ENCODE measurements around the gene ZNF428. TPM values are rescaled to one million over a fixed set of nuclear protein-coding genes. Genes with fewer than 3 reads are reported as not detected.

The ZNF428 gene
- total and polyA plus RNA-seq, 2 of the 8 experiments (the other 6 are each of a cell fraction or from before 2014, with no cell fraction given): 7.8 to 16.7 TPM

DNA sequence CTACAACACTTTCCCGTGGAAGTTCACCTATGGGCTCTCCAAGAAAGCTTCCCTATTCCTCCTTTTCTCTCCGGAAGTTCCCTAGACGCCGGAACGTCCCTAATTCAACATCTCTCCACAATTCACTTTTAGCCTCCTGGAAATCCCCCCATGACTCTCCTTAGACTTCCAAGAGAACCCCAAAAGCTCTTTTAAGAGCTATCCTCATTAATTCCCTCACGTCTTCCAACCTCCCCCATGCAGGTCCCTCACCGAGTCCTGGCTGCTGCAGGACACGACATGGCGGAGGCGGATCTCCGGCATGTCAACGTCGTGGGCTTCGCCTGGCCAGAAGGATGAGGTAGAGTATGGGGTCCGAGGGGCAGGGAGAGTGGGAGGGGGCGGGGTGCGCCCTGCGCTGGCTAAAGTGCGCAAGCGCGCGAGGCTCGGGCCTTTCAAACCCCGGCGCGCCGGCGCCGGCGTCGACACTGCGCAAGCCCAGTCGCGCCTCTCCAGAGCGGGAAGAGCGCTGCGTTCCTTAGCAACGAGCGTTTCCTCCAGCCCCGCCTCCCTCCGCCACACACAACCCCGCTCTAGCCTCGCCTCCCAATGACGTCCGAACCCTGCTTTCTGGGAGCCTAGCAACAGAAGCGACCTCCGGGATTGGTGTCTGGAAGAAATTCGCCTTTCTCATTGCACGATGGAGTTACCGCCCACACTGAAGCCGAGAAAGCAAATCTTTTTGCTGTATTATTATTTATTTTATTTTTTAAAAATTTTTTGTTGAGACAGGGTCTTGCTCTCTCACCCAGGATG lies 44.1 kb downstream of the ZNF428 start, which contains the start of the genes PINLYP and XRCC1:
Gene PINLYP (plus strand): TSS at position 646 of the 795 bp plus-strand sequence. CDS start 1,391 bp downstream, outside the sequence.
Gene XRCC1 (minus strand): TSS at position 372 of the 795 bp plus-strand sequence. CDS start 69 bp downstream, at position 303.
- Histone ChIP-seq H3K27me3 (replicated peaks in 1 of 4; ENCODE audit: control insufficient read depth in 3 of 4, extremely low read depth in 1 of 4, insufficient read depth in 3 of 4, low read length in 3 of 4) (no peaks in the 10 kb centered on the region), H3K36me3 (ENCODE audit: control insufficient read depth in 2 of 4, insufficient read depth in 4 of 4, low read length in 3 of 4) (no peaks in the 10 kb centered on the region; a peak in 2 of 8 replicates), H4K91ac (replicated peaks; ENCODE audit: insufficient read length, low read length) (peak within 1 kb of the TSS; percentile 34), H3K18ac (ENCODE audit: extremely low read depth, low read length) (peak within 1 kb of the TSS; percentile 71), H4K20me1 (replicated peaks in 1 of 2; ENCODE audit: control insufficient read depth in 1 of 2, insufficient read depth in 2 of 2, low read length in 2 of 2) (peaks cover 0 to 4% of the 10 kb centered on the region in 2 experiments), H3K9me3 (ENCODE audit: insufficient read depth in 2 of 2, low read depth in 1 of 2, low read length in 1 of 2) (no peaks in the 10 kb centered on the region), H3K27ac (ENCODE audit: low read depth, low read length) (peak within 1 kb of the TSS; percentile 68), H3K79me2 (ENCODE audit: control insufficient read depth in 1 of 2, insufficient read depth in 2 of 2, low read length in 2 of 2) (peaks cover 0 to 8% of the 10 kb centered on the region in 2 experiments; a peak in 2 of 4 replicates), H2BK120ac (replicated peaks; ENCODE audit: low read depth, low read length) (no peak within 1 kb of the TSS), H2AFZ (ENCODE audit: low read length) (no peak within 1 kb of the TSS; the same call in 1 of the 2 replicates), H3K4me2 (ENCODE audit: insufficient read depth in 1 of 2, low read depth in 2 of 2, low read length in 2 of 2) (peak within 1 kb of the TSS; percentile 79 to 82), H4K5ac (ENCODE audit: insufficient read length, low read depth, low read length) (peak within 1 kb of the TSS; percentile 24), H3K4me1 (replicated peaks in 1 of 4; ENCODE audit: control insufficient read depth in 3 of 4, insufficient read depth in 4 of 4, low read length in 3 of 4) (peaks cover 0 to 13% (median 8%) of the 10 kb centered on the region in 4 experiments; a peak in 6 of 7 replicates), H2BK12ac (ENCODE audit: low read depth, low read length) (peak within 1 kb of the TSS; percentile 90), H2AK5ac (ENCODE audit: low read depth, low read length) (peak within 1 kb of the TSS; percentile 88; the same call in 1 of the 2 replicates), H2BK20ac (ENCODE audit: low read length) (0 out of 2 replicates have a peak within 1 kb of the TSS, but pooled peaks have one; percentile 37), H2BK15ac (ENCODE audit: low read length) (peak within 1 kb of the TSS; percentile 46), H2BK5ac (ENCODE audit: low read depth, low read length) (peak within 1 kb of the TSS; percentile 78), H3K4me3 (ENCODE audit: extremely low read depth in 1 of 4, insufficient read depth in 2 of 4, low read depth in 3 of 4, low read length in 4 of 4) (peak within 1 kb of the TSS; percentile 66 to 89 (median 76)), H3K23me2 (ENCODE audit: low read depth, low read length) (peaks cover 19% of the 10 kb centered on the region), H3K4ac (replicated peaks; ENCODE audit: insufficient read length, low read depth, low read length) (peak within 1 kb of the TSS; percentile 27), H4K8ac (ENCODE audit: extremely low read depth, insufficient read depth, low read length) (peak within 1 kb of the TSS; percentile 78; the same call in 1 of the 2 replicates), H3K14ac (ENCODE audit: insufficient read length) (no peak within 1 kb of the TSS), H3K23ac (ENCODE audit: insufficient read length) (no peak within 1 kb of the TSS), H3K79me1 (ENCODE audit: low read depth, low read length) (peaks cover 11% of the 10 kb centered on the region), H3K9ac (replicated peaks in 1 of 4; ENCODE audit: extremely low read depth in 1 of 4, low read depth in 3 of 4, low read length in 3 of 4) (peak within 1 kb of the TSS; percentile 66 to 84 (median 73)), H3K56ac (replicated peaks; ENCODE audit: insufficient read length, low read depth, low read length) (no peak within 1 kb of the TSS)
- POLR2A ChIA-PET (ENCODE audit: partially characterized antibody): interaction anchor here (1.0 to 5.2 kb wide), 7 partner anchors 10 to 42 kb away, joined by 3 to 36 read pairs (median 5); partner anchors contain the start of genes IRGQ, ZNF575 and ZNF576
- CTCF ChIA-PET (ENCODE audit: partially characterized antibody): interaction anchor here (0.5 to 3.2 kb wide), 10 partner anchors 8 to 56 kb away, joined by 3 to 26 read pairs (median 4); partner anchors contain the start of gene ZNF575
- DNase-seq (ENCODE audit: low read depth in 1 of 2, low spot score in 2 of 2): peak; percentile 93 to 95
- 2% methylated on average over 47 of the region's 51 CpGs; no CpG with 5 or more reads in 1 of the 2 experiments for WGBS, 2 experiments (ENCODE audit: extremely low coverage in 1 of 2, insufficient coverage in 1 of 2, insufficient read length in 1 of 2, insufficient replicate concordance in 2 of 2, low coverage in 1 of 2, low lambda C conversion rate in 2 of 2, missing lambda C conversion rate in 1 of 2)
- peak; percentile 24 for FAIRE-seq
- TF ChIP-seq RAD21 (IDR thresholded peaks at IDR 0.05 in 1 of 2, conservative IDR thresholded peaks at IDR 0.05 in 1 of 2; ENCODE audit: low read depth in 2 of 2, low read length in 2 of 2) (no peak), HDAC6 (IDR thresholded peaks at IDR 0.05; ENCODE audit: low read depth, low read length) (no peak), PHF8 (conservative IDR thresholded peaks at IDR 0.05; ENCODE audit: low read depth, low read length) (peak; percentile 42; the same call in 1 of the 2 replicates), TAF7 (optimal IDR thresholded peaks at IDR 0.05; ENCODE audit: borderline replicate concordance, low read depth, low read length) (no peak), JUND (IDR thresholded peaks at IDR 0.05; ENCODE audit: low read length) (no peak), TCF12 (IDR thresholded peaks at IDR 0.05; ENCODE audit: low read depth, low read length) (no peak), RBBP5 (IDR thresholded peaks at IDR 0.05; ENCODE audit: borderline replicate concordance, low read depth, low read length) (no peak), SIRT6 (IDR thresholded peaks at IDR 0.05; ENCODE audit: low read length) (no peak), RXRA (IDR thresholded peaks at IDR 0.05; ENCODE audit: insufficient read depth, low read depth, low read length) (no peak), CBX8 (IDR thresholded peaks at IDR 0.05; ENCODE audit: borderline replicate concordance, low read depth, low read length) (no peak), GABPA (IDR thresholded peaks at IDR 0.05; ENCODE audit: borderline replicate concordance, insufficient read depth, low read length) (no peak)
